GM12878 (cell line): ENCODE data around the gene ROBO1. TPM values are rescaled to one million over a fixed set of nuclear protein-coding genes. Genes with fewer than 3 reads are reported as not detected.

Experiments used
- ATAC-seq: fragments of 200-7000 bp; cut with Tn5 transposase; 3 replicates; pipeline ENCODE4 v1.9.1; 2020; ENCODE audit warnings: mild to moderate bottlenecking, moderate library complexity
- BruUV-seq: library from RNA; stranded (reverse); fragments of 400-500 nt; replicated peaks from 2 replicates; lab custom pipeline; 2021; lab: Mats Ljungman, UMichigan
- CTCF ChIA-PET: fragments of 300-600 bp; sonication (Branson Sonifier 250); formaldehyde crosslinking; extraction: SDS; loops from one replicate; lab custom pipeline; 2021; ENCODE audit warnings: inconsistent platforms; lab: Yijun Ruan, JAX
- POLR2A ChIA-PET: fragments of 350-600 bp; formaldehyde crosslinking; extraction: SDS; loops from one replicate; lab custom pipeline; 2021; ENCODE audit warnings: inconsistent platforms; lab: Charles Lee
- RAD21 ChIA-PET: fragments of 300-600 bp; sonication (Branson Sonifier 250); formaldehyde crosslinking; loops from one replicate; lab custom pipeline; 2023; ENCODE audit warnings: antibody characterized with exemption; ENCODE audit not compliant: unreplicated experiment; lab: Charles Lee
- SMC1A ChIA-PET: fragments of 300-600 bp; sonication (Branson Sonifier 250); formaldehyde crosslinking; loops from one replicate; lab custom pipeline; 2023; ENCODE audit not compliant: unreplicated experiment, uncharacterized antibody; lab: Charles Lee
- DNase-seq: peaks from one replicate; pipeline ENCODE4 v3.0.0-alpha.2; 2011; ENCODE audit warnings: low read depth, low spot score
- FAIRE-seq: peaks from 3 replicates; lab custom pipeline; 2011; peaks lifted over from hg19 to GRCh38; lab: Jason Lieb, UNC
- H2AFZ ChIP-seq: 2 replicates; pipeline ENCODE4 v1.6.0; 2011; ENCODE audit warnings: low read depth, low read length, control low read depth; ENCODE audit not compliant: control insufficient read depth
- H3K27ac ChIP-seq: 2 replicates; pipeline ENCODE4 v1.5.1; 2011; ENCODE audit warnings: control low read depth; ENCODE audit not compliant: control insufficient read depth, insufficient read depth
- H3K27me3 ChIP-seq, 2 experiments: replicated peaks in 1 of 2; 2 replicates each; pipeline versions ENCODE4 v1.6.0 to v1.6.1; 2011; ENCODE audit warnings: low read length in 1 of 2; ENCODE audit not compliant: control insufficient read depth in 2 of 2, insufficient read depth in 2 of 2
- H3K36me3 ChIP-seq, 2 experiments: 2 replicates each; pipeline ENCODE4 v1.5.1; 2011; ENCODE audit warnings: low read length in 1 of 2; ENCODE audit not compliant: control insufficient read depth in 2 of 2, insufficient read depth in 2 of 2
- H3K4me1 ChIP-seq: 2 replicates; pipeline ENCODE4 v1.6.1; 2011; ENCODE audit warnings: mild to moderate bottlenecking, low read length, moderate library complexity, mixed read lengths; ENCODE audit not compliant: control insufficient read depth, insufficient read depth
- H3K4me2 ChIP-seq: 2 replicates; pipeline ENCODE4 v1.6.0; 2011; ENCODE audit warnings: control low read depth; ENCODE audit not compliant: control insufficient read depth, insufficient read depth
- H3K4me3 ChIP-seq: fragments of 200-600 bp; sonication (generic); 2 replicates; pipeline ENCODE4 v1.5.1; 2016
- H3K79me2 ChIP-seq: 2 replicates; pipeline ENCODE4 v1.6.0; 2011; ENCODE audit warnings: low read length; ENCODE audit not compliant: control insufficient read depth, insufficient read depth
- H3K9ac ChIP-seq: 2 replicates; pipeline ENCODE4 v1.8.0; 2011; ENCODE audit warnings: low read length, control low read depth, mixed read lengths; ENCODE audit not compliant: control insufficient read depth, insufficient read depth
- H3K9me3 ChIP-seq: replicated peaks from 3 replicates; pipeline ENCODE4 v1.5.1; 2011; ENCODE audit warnings: mild to moderate bottlenecking, low read length; ENCODE audit not compliant: control insufficient read depth, insufficient read depth
- H4K20me1 ChIP-seq: 2 replicates; pipeline ENCODE4 v1.6.0; 2011; ENCODE audit not compliant: control insufficient read depth, insufficient read depth
- FOS ChIP-seq: IDR thresholded peaks from 3 replicates; pipeline ENCODE4 v1.6.1; 2011; ENCODE audit warnings: borderline replicate concordance; ENCODE audit not compliant: insufficient read length; ENCODE audit errors: extremely low read depth
- MLLT1 ChIP-seq: fragments of 450-650 bp; IDR thresholded peaks from 2 replicates; pipeline ENCODE4 v1.6.1; 2016; ENCODE audit warnings: mild to moderate bottlenecking
- PAX5 ChIP-seq: IDR thresholded peaks from 2 replicates; pipeline ENCODE4 v1.6.1; 2011; ENCODE audit warnings: low read depth, low read length, borderline replicate concordance
- PKNOX1 ChIP-seq: fragments of 450-650 bp; IDR thresholded peaks from 2 replicates; pipeline ENCODE4 v1.6.1; 2016; ENCODE audit warnings: mild to moderate bottlenecking
- POLR2A ChIP-seq: IDR thresholded peaks from 2 replicates; pipeline ENCODE4 v1.6.1; 2011; ENCODE audit warnings: low read depth, mild to moderate bottlenecking, low read length
- PRDM15 ChIP-seq: fragments of 450-650 bp; formaldehyde crosslinking; IDR thresholded peaks from 2 replicates; pipeline ENCODE4 v1.4.0; 2020; ENCODE audit warnings: mild to moderate bottlenecking, moderate library complexity
- WGBS: methylation state at CpG from one replicate; pipeline ENCODE4 v1.1.6; 2016; ENCODE audit warnings: low lambda C conversion rate; ENCODE audit not compliant: insufficient replicate concordance, insufficient coverage; ENCODE audit errors: missing lambda C conversion rate; 5-methylcytosine and 5-hydroxymethylcytosine counted together
- in situ Hi-C: fragments of 300-500 bp; cut with MboI; formaldehyde crosslinking; loops from 9 replicates; pipeline ENCODE4 v1.14.3; 2018; ENCODE audit warnings: mixed read lengths
- intact Hi-C: fragments of 100-400 bp; cut with micrococcal nuclease; formaldehyde crosslinking; loops from one replicate; pipeline ENCODE4 v1.14.2; 2022; ENCODE audit not compliant: unreplicated experiment
- polyA plus RNA-seq, 11 experiments: library from polyadenylated mRNA; depleted of rRNA in 4 of 11; unstranded in 6 of 11; stranded (reverse) in 5 of 11; fragments of >200 nt; fragmentation: Nextera tagmentation in 4 of 11; fragmentation: Illumina TruSeq in 1 of 11; extraction: Ambion mirVana in 4 of 11; extraction: Trizol in 1 of 11; gene quantifications; 1 replicate in 1 of 11; 2 replicates in 10 of 11; pipeline versions ENCODE4 v1.2.1 to v1.2.3, GENCODE V29; 2011 to 2016; ENCODE audit warnings: inconsistent platforms in 2 of 11, missing spikeins in 2 of 11, low read depth in 1 of 11
- total RNA-seq, 4 experiments: library from RNA; depleted of rRNA in 3 of 4; stranded (reverse); fragments of >200 nt in 3 of 4; fragmentation: Illumina TruSeq in 1 of 4; extraction: Trizol in 1 of 4; gene quantifications; 2 replicates each; pipeline versions ENCODE4 v1.2.1 to v1.2.3, GENCODE V29; 2013 to 2021

The ROBO1 gene
- total and polyA plus RNA-seq, 10 of the 15 experiments (the other 5 are each of a cell fraction or from before 2014, with no cell fraction given): 0.29 to 46.5 (median 1.2) TPM

- Histone ChIP-seq H2AFZ (no peak overlapping the region), H3K4me2 (no peak overlapping the region), H3K27ac (no peak overlapping the region), H3K4me3 (no peak overlapping the region), H3K9ac (no peak overlapping the region), H3K4me1 (no peaks in the 10 kb centered on the region), H3K36me3 (no peaks in the 10 kb centered on the region), H3K79me2 (no peaks in the 10 kb centered on the region), H3K9me3 (no peaks in the 10 kb centered on the region), H4K20me1 (no peaks in the 10 kb centered on the region), H3K27me3 (no peaks in the 10 kb centered on the region)
- SMC1A ChIA-PET: interaction anchor here (1.6 to 2.7 kb wide), 2 partner anchors 26 to 41 kb away, joined by 4 to 6 read pairs; no protein-coding TSS in a partner anchor
- FAIRE-seq (no peak), DNase-seq (no peak), ATAC-seq (no peak)
- RAD21 ChIA-PET: interaction anchor here (1.2 kb wide), 1 partner anchor 39 kb away, joined by 3 read pairs; no protein-coding TSS in a partner anchor
- no peak for TF ChIP-seq PRDM15 (CRISPR knock-in tag)
- TF ChIP-seq MLLT1: no peak
- TF ChIP-seq PKNOX1: no peak
- no peak for TF ChIP-seq POLR2A
- TF ChIP-seq PAX5: no peak
- no peak for TF ChIP-seq FOS
- 53% methylated on average over 7 of the region's 7 CpGs for WGBS
- in situ Hi-C loops: no loop called here
- no TSS peak for BruUV-seq
- POLR2A ChIA-PET: no interaction called here
- intact Hi-C loops: no loop called here
- CTCF ChIA-PET: no interaction called here
Observed at GRCh38 chr3:78606756-78607155, 1161.0 kb downstream of the ROBO1 start.
